ENCODE measurements around the gene CYP51A1. TPM values are rescaled to one million over a fixed set of nuclear protein-coding genes. Genes with fewer than 3 reads are reported as not detected.

The CYP51A1 gene
- total and polyA plus RNA-seq, 2 of the 13 experiments (the other 11 are each of a cell fraction or from before 2014, with no cell fraction given) = 15.4 to 260 TPM

- TF ChIP-seq RAD21 (CRISPR knock-in tag; IDR thresholded peaks at IDR 0.05) = no peak
- TF ChIP-seq ZNF609 (CRISPR knock-in tag; IDR thresholded peaks at IDR 0.05; ENCODE audit: borderline replicate concordance) = no peak
- no peak for TF ChIP-seq DZIP1 (CRISPR knock-in tag; IDR thresholded peaks at IDR 0.05)
- no peak for TF ChIP-seq ATF3 (CRISPR knock-in tag; IDR thresholded peaks at IDR 0.05)
- TF ChIP-seq ARID3A (IDR thresholded peaks at IDR 0.05; ENCODE audit: low read depth, low read length) = no peak
- no peak for TF ChIP-seq IKZF1 (IDR thresholded peaks at IDR 0.05)
- 0 out of 2 replicates have a peak, but pooled peaks have one; percentile 55 for TF ChIP-seq ZNF646 (CRISPR knock-in tag; IDR thresholded peaks at IDR 0.05)
- TF ChIP-seq HCFC1 (IDR thresholded peaks at IDR 0.05; ENCODE audit: low read depth, low read length) = no peak
- no peak for TF ChIP-seq HNRNPK (IDR thresholded peaks at IDR 0.05; ENCODE audit: low read depth, low read length, poor library complexity, severe bottlenecking)
- TF ChIP-seq ZNF567 (CRISPR knock-in tag; IDR thresholded peaks at IDR 0.05; ENCODE audit: borderline replicate concordance) = no peak
- 0 out of 2 replicates have a peak, but pooled peaks have one; percentile 37 for TF ChIP-seq ZNF414 (CRISPR knock-in tag; IDR thresholded peaks at IDR 0.05)
These were observed 1.0 kb downstream of the CYP51A1 start (continued) for GRCh38 chr7:92133133-92133736.

Measured in HepG2 (cell line).